Stimulated activated CD8-positive, alpha-beta memory T cell treated with anti-CD3 and anti-CD28 coated beads, Interleukin-2, amount 100 ng/mL, for 1 hour (primary cell): Measurements from ENCODE around the gene COPZ1.
"Not testable (repeated sequence)": the region's sequence is repeated elsewhere in the genome, so short reads cannot be mapped to it uniquely, and the experiment has no call there.

Experiments used
- DNase-seq, 2 donors: peaks; one replicate each; pipeline ENCODE4 v3.0.0-alpha.2; 2020; ENCODE audit warnings: low read depth in 2 of 2

COPZ1 gene

DNA sequence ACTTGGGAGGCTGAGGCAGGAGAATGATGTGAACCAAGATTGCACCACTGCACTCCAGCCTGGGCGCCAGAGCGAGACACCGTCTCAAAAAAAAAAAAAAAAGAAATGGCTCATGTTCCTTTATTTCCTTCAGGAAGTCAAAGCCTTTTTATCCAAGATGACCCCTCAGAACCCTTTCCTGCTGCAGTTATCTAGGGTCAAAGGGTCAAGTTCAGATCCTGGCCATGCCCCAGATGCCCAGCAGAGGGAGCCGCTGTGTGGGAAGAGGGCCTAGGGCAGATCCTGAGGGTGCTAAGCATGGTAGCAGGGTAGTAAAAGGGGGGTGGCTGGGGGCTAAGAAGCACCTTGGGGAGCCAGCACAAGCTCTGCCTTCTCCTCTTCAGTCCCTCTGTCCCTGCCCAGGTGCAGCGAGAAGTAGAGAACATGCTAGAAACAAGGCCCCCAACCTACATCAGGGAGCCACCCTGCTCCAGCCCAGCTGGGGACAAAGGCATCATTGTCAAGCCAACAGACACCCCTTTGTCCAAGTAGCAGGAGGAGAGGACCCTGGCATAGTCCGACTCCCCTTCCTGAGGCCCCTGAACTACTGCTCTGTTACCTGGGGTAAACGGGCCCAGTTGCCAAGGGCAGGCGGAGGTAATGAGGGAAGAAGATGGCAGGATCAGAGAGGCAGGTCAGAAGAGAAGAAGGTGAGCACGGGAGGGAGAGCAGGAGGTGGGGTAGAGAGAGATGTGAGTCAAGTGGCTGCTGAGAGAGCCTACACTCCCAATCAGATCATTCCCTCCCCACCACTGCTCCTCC is 30.6 kb upstream of the COPZ1 start:
- DNase-seq = no peak

DNA sequence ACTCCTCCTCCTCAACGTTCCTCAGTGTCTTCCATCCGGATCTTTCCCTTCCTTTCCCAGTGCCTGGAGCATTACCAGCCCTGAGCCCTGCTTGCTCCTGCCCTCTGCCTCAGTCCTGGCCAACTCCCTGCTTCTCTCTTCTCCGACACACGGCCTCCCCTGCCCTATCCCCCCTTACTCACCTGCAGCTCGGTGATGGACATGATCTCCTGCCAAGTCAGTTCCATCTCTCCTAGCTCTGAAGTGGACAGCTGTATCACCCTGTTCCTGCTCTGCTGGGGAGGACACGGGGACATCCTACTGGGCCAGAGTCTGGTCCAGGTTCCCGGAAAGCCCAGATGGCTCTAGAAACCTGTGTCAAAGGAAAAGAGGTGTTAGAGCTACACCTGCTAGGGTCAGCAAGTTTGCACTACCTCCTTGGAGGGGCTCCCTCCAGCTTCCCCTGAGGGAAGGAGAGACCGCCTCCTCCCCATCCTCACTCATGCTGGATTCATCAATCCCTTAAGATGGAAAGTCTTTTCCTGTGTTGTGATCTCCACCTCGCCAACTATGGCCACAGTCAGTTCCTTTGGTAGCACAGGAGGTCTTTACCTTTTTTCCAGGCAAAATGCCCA is 29.9 kb upstream of the COPZ1 start:
- DNase-seq = no peak

DNA sequence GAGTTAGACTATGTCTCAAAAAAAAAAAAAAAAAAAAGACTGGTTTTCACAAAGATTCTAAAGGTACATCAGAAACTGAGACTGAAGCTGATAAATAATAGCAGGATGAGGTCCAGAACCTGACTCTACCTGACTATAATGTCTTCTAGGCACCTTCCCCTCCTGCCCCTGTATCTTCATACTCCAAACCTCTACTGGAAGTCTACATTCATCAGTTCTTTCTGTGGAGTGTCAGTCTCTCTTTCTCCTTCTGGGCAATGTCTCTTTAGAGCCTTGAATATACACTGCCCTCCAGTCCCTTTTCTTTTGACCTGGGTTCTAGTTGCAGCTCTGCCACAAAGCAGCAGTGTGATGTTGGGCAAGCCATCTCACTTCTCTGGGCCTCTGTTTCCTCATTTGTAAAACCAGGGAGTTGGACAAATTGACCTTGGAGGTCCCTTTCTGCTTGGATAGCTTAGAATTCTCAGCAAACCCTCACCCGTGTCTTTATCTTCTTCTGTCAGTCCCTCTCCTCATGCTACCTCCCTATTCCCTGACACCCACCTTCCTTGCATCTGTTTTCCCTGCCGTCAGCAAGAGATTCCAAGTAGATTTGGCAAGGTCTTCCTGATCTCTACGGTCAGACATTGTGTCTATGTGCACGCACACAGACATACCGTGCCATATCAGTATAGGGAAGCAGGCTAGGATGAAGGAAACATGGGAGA is 28.4 kb upstream of the COPZ1 start:
- no peak for DNase-seq

DNA sequence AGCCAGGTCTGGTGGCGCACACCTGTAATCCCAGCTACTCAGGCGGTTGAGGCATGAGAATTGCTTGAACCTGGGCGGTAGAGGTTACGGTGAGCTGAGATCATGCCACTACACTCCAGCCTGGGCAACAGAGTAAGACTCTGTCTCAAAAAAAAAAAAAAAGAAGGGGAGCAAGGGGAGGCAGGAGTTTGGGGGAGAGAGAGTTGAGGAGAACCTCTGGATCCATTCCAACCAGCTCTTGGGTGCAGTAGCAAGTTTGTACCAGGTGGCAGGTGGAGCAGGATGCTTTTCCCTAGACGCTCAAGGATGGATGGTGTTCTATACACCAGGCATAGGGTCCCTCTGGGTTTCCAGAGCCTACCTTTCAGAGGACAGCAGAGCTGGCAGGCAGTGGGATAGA is 26.0 kb upstream of the COPZ1 start:
- DNase-seq = no peak

DNA sequence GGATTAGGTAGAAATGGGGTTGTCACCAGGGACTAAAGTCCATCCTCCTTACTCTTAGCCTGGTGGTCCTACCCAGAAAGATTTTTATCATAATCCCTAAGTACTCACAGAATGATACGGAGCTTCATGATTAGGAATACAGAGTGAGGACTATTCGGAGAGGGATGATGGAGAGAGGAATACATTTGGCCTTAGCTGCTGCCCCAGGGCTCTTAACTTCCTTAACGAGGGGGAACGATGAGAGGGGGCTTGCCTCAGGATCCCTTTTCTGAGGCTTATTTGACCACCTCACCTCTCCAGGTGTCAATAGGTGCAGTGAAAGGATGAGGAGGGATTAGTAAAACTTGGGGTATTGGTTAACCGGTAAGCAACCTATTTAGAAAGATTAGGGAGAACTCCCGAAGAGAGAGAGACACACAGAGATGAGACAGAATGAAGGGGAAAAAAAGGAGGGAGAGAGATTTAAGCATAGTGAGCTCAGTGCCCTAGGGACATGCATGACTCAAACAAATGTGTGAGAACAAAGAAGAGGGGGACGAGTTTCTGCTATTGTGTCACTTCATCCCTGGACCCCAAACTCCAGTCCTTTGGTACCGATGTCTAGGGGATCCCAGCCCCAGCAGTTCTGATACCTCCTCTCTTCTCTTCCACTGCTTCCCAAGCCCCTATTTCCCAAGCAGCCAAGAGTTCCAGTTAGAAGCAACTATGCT is 25.3 kb upstream of the COPZ1 start:
- DNase-seq = no peak

DNA sequence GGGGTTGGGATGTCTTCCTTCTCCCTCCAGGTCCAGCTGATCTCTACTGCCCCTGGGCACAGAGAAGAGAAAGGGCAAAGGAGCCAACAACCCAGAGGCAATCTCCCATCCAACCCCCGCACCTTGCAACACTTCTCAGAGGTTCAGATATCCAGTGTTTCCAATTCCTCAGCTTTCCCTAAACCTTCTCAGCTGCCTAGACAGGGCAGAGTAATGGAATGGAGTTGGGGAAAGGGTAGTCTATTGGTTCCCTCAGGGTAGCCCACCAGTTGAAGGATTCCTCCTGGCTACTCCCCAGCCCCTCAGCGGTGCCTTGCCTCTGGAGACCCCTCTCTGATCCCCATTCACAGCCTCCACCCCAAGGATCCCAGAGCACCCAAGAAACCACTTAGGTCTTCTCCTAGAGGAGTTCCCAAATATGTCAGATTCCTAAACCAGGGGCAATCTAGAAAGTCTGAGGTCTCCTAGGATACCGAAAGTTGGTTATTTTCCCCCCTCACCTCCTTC is 24.7 kb upstream of the COPZ1 start:
- DNase-seq = no peak

DNA sequence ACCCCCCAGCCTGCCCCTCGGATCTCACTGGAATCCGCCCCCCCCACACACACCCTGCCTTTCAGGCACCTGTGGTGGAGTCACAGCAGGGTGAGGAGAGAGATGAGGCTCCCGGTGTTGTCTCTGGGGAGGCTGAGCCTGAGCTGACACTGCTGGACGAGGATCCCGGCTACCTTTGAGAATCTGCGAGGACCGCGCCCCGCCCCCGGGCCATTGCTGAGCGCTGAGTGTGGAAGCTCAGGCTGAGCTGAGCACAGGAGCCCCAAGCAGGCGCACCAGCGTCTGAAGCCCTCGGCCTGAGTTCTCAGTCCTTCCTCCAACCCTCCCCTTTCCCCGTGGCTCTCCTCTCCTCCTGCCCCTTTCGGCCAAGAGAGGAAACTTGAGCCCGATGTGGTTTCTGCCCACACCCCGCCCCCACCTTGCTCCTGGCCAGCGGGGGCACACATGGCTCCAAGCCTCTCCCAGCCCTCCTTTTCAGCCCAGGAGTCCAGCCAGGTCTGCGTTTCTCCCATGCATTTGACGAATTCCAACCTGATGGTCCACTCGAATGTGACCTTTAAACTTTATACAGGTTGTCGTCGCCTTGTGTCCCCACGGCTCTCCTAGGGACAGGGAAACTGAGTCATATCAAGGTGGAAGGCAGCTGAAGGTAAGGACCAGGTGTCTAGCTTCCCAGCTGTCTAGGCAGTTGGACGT is 24.1 kb upstream of the COPZ1 start, which contains the start of gene NFE2:
Gene NFE2 (minus strand): TSS at position 284 of the 696 bp plus-strand sequence. CDS start 5,767 bp downstream, outside the sequence.
- DNase-seq = no peak

DNA sequence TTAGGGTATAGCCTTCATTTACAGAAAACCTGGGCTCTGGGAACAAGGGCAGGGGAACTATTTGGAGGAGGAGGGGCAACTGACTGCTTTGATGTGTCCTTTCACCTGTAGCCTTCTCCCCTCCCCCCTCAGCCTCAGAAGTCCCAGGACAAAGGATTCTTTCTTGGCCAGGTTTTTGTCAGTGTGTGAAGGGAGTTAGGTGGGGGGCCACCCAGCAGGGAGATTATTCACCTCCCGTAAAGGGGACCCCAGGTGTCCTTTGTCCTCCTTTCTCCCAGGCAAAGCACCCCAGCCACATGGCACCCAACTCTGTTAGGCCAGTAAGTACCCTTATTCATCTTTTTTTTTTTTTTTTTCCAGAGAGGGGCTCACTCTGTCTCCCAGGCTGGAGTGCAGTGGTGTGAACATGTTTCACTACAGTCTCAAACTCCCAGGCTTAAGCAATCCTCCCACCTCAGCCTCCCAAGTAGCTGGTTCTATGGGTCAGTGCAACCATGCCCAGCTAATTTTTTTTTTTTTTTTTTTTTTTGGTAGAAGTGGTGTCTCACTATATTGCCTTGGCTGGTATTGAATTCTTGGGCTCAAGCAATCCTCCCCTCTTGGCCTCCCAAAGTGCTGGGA is 23.4 kb upstream of the COPZ1 start:
- DNase-seq = no peak

DNA sequence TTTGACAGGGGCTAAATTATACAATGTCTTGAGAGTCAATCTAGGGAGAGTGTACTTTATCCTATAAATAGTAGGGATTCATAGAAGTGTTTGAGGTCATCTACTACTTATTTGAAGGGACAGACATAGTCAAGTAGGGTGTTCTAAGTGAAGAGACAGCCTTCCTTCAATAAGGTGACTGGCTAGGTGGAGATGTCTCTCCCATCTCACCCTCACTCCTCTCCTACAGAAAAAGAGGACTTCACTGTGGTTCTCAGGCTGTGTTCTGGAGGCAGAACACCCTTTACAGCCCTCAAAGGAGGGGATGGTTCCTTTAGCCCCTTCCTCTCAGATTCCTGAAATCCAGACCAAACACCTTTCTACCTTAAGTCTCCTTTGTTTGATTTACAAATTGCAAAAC is 21.3 kb upstream of the COPZ1 start:
- no peak for DNase-seq

DNA sequence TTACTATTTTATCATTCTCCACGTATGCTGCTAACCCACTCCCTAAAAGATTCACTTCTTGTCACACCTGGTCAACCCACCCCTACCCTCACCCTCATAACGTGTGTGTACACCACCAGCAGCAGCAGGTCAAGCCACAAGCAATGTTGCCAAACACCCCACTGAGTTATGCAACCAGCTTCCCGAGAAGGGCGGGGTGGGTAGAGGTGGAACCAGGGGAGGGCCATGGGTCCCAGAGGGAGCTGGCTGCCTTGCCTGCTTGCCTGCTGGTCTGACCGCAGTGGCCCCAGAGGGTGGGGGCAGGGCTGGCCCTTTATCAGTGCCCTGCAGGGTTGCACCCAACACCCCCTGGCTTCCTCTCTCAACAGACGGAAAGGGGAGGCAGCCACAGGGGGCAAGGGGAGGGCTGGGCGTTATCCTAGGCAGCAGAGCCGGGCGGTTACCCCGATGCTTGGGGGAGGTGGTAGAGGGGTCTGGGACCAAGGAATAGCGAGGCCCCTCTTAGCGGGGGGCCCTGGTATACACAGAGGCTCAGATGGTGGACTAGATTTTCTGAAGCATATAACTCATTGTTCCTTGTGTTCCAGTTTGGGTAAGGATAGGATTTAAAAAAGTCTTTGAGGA is 20.6 kb upstream of the COPZ1 start:
- no peak for DNase-seq

DNA sequence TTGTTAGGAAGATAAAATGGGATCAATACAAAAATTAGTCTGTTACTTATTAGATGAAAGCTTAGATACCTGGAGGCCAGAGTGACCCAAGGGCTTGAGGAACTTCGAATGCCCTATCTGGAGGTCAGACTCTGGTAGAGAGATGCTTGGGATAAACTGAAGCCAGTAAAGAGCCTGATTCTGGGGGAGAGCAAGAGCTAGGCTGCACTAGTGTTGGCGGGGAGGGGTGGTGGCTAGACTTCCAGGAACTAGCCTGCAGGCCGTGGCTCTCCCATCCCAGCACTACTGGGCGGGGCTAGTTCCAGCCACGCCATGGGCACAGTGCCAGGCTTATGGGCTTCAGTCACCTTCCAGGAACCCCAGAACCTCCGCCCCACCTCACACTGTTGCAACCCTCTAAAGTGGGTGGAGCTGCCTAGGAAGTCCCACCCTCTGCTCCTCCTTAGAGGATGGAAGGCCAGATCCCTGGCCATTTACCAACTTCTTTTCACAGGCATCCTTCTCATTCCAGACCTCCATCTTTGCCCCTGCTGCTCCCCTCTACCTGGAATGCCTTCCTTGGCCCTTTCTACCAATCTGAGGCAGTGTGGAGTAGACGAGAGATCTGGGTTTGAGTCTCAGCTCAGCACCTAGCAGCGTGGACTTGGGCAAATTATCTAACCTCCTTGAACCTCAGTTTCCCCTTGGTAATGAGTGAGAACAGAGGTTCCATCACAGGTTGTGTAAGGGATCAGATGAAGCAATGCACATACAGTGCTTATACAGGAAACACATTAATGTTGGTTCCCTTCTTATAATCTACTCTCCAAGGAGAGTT is 17.8 kb upstream of the COPZ1 start:
- no peak for DNase-seq

DNA sequence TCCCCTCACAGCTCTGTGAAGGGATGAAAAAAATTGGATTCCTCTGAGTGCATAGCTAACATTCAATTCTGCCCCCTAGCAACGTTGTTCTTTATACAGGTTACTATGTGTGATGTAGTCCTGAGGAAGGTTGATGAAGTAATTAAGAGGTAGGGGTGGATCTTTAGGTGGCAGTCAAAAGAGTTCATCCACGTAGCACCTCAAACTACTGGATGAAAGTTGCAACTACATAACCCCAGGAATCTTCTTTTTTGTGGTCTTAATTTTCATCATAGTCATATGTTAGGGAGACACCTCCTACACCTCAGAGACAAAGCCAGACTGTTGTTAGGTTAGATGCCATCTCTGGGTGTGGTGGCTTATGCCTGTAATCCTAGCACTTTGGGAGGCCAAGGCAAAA is 13.9 kb upstream of the COPZ1 start:
- DNase-seq = no peak

DNA sequence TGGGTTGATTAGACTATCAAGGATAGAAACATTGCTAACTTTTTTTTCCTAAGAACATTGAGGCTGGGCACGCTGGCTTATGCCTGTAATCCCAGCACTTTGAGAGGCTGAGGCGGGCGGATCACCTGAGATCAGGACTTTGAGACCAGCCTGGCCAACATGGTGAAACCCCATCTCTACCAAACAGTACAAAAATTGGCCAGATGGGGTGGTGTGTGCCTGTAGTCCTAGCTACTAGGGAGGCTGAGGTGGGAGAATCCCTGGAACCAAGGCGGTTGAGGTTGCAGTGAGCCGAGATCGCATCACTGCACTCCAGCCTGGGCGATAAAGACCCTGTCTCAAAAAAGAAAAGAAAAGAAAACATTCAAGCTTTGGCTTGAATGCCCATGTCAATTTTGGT is 12.6 kb upstream of the COPZ1 start:
- not testable (repeated sequence) for DNase-seq

DNA sequence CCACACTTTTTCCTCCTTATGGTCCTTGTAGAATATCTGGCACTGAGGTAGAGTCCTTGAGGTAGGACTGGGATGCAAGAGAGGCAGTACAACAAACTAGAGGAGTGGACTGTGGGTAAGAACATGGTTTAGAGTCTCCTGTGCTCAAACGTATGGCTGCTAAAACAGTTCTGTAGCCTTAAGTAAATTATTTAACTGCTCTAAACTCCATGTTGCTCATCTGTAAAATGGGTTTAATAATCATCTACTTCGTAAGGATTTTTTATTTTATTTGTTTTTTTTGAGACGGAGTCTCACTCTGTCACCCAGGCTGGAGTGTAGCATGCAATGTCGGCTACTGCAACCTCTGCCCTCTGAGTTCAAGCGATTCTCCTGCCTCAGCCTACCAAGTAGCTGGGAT is 3.6 kb upstream of the COPZ1 start:
- no peak for DNase-seq

DNA sequence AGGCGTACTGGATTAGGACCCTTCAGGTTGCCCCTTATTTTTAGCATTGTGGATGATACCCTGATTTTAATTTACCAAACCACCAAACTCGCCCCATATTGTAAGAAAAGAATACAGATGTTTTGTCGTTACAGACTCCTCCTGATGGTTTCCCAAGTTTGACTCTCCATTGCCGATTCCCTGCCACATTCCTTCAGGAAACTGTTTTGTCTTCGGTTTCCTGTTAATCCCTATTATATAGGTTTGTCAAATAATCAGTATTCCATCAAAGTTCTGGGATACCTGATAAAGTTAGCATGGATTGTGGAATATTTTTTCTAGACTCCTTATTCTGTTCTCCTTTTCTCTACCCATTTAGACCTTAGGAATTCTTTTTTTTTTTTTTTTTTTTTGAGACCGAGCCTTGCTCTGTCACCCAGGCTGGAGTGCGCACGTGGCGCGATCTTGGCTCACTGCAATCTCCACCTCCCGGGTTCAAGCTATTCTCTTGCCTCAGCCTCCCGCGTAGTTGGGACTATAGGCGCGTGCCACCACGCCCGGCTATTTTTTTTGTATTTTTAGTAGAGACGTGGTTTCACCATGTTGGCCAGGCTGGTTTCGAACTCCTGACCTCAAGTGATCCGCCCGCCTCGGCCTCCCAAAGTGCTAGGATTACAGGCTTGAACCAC is 645 bp downstream of the COPZ1 start:
- not testable (repeated sequence) for DNase-seq

DNA sequence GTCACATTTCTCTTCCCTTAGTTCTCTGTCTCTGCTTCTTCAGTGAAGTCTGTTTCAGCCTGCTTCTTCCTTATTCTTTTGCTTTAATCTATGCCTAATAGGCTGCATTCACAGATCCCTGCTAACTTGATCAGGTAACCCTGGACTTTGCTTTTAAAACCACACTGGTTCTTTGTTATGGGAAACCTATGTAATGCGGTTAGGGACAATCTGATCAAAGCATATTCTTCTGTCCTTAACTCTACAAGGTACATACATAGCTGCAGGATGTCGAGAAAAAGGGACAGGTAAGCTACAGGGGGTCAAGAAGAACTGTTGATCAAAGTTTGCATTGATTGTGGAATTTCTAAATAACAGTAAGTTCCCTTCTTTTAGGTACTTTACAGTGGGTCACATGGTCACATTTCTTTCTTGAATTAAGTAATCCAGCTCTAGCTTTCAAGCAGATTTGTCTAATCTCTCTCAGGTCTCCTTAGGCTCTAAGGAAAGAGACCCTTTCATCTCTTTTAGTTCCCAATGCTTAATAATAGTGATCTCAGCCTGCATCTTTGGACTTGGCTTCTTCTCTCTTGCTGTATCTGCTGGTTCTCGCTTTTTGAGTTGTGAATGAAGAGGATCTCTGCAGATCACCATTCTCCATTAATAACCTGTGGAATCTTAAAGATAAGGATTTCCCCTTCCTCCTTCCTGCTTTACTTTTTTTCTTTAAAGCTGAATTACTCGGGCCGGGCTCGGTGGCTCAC is 3.8 kb downstream of the COPZ1 start:
- no peak for DNase-seq

DNA sequence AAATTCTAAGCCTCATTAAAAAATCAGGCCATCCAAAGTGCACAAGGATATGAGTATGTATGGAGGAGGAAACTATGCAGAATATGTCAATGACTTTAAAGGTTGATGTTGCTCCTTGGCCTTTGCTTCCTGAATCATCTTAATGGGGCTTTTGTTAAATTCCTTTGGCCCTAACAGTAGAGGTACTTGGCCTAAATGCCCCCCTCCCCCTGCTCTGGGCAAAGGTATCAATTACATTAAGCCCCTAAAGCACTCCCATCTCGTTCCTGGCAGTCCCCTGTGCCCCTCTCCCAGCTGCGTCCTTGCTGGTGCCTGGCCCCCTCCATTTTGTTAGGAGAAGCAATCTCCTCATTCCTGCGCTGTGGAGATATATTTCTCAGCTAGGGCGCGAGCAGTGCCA is 4.8 kb downstream of the COPZ1 start:
- no peak for DNase-seq

DNA sequence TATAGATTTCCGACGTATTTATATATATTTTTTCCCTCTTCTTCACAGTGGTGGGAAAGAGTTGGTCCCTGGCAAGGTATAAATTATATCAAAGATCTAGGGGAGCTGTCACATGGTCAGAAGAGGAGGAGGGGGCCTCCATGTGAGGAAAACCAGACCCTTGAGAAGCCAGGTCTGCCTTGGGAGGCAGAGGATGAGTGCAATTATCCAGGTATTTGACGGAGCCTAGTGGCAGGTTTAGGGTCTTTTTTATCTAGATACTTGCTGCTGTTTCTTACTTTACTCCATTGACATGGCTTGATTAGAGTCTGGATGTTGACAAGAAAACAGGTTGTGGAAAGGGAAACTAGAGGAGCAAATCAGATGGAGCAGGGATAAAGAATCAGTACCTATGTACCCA is 5.5 kb downstream of the COPZ1 start:
- DNase-seq = no peak
